ENCODE measurements around the gene RFX4.
"Not testable (repeated sequence)": the region's sequence is repeated elsewhere in the genome, so short reads cannot be mapped to it uniquely, and the experiment has no call there.

The RFX4 gene

DNA sequence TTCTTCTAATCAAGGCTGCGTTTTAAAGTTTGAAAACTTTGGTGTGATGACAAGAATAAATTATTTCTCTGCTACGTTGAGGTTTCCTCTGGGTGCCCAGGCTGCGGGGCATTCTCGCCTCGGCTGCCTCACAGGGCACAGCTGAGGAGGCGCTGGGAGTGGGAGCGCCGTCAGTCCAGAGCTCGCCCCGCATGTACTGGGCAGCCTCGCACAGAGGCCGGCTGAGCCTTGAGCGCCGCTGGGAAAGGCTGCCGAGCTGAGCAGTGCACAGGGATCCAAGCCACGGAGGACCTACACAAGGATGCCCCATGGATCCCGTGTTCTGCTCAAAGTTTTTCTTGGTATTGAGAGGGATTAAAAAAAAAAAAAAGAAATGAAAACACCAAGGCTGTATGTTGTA is 11.6 kb downstream of the RFX4 start:
- no peak for DNase-seq

- DNase-seq = no peak
Measured at GRCh38 chr12:106595268-106595667, 12.5 kb downstream of the RFX4 start.

DNA sequence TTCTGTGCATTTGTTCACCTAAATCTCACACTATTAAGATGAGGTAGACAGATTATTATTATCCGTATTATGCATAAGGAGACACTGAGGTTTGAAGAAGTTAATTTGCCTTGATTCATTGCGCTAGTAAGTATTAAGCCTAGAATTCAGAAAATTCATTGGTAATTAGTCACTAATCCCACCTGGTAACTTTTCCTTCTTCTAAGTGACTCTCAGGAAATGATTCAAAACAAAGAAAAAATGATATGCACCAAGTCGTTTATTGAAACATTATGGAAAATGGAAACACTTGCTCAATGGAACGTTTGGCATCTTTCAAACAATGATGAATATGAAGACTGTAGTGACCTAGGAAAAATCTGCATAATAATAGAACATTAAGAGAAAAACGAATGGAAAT is 15.2 kb downstream of the RFX4 start:
- no peak for DNase-seq

GRCh38 chr12:106599302-106599701 is 16.5 kb downstream of the RFX4 start:
- DNase-seq = no peak

- DNase-seq = no peak
Measured at GRCh38 chr12:106600503-106600902, 17.7 kb downstream of the RFX4 start.

- DNase-seq = no peak
Measured at GRCh38 chr12:106601031-106601430, 18.2 kb downstream of the RFX4 start.

- DNase-seq = no peak
Measured at GRCh38 chr12:106601496-106601895, 18.7 kb downstream of the RFX4 start.

GRCh38 chr12:106602076-106602475 is 19.3 kb downstream of the RFX4 start:
- no peak for DNase-seq

- DNase-seq = no peak
Measured at GRCh38 chr12:106605254-106605653, 22.4 kb downstream of the RFX4 start.

DNA sequence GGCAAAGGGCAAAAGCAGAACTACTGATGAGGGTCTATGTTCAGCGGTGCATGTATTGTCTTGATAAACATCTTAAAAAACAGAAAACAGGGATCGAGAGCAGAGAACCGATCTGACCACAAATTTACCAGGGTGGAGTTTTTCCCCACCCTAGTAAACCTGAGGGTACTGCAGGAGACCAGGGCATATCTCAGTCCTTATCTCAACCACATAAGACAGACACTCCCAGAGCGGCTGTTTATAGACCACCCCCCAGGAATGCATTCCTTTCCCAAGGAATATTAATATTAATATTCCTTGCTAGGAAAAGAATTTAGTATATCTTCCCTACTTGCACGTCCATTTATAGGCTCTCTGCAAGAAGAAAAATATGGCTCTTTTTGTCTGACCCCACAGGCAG is 37.8 kb downstream of the RFX4 start:
- DNase-seq = not testable (repeated sequence)

DNA sequence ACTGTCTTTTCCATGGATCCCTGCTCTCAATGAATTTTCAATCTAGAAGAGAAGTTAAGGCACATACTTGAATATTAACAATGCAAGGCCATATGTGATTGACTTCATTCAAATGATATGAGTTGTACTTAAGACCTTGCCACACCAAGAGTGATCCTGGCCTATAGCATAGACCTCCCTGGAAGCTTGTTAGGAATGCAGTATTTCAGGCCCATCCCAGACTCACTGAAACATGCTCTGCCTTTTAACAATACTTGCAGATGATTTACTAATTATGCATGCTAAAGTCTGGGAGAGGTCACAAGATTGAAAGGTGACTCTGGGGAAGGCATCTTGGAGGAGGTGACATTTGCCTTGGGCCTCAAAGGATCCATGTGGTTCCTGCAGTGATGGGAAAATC is 43.2 kb downstream of the RFX4 start:
- no peak for DNase-seq

GRCh38 chr12:106629797-106630659 is 47.2 kb downstream of the RFX4 start:
- DNase-seq = no peak

DNA sequence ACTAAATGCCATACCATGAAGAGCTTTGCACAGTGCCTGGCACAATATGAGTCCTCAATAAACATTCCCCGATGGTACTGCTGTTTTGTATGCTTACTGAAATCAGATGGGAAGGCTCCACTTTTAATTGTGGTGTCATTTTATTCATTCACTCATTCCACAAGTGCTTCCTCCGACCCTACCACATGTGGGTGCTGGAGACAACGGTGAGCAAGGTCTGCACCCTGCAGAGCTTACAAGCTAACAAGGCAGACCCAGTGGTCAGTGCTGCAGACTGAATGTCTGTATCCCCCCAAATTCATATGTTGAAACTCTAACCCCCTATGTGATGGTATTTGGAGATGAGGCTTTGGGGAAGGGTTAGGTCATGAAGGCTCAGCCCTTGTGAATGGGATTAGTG is 48.3 kb downstream of the RFX4 start:
- DNase-seq = no peak

DNA sequence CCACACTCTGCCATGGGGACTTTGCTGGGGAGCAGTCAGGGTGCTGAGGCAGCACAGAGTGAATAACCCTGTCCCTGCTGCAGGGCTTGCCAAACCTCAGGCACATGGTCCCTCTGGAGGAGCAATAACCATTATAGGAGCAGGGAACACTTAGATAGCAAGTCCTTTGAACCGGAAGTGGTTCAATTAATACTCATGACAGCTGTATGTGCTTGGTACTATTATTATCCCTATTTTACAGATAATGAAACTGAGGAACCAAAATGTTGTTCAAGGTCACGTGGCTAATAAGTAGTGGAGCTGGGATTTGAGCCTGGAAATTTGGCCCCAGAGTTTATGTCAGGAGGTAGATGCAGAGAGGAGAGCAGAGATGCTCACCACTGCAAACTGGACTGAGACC is 49.0 kb downstream of the RFX4 start:
- no peak for DNase-seq

GRCh38 chr12:106632797-106633450 is 50.1 kb downstream of the RFX4 start:
- peak in 1 of 2 experiments; percentile 26 for DNase-seq

GRCh38 chr12:106633451-106633823 is 50.6 kb downstream of the RFX4 start:
- no peak for DNase-seq

DNA sequence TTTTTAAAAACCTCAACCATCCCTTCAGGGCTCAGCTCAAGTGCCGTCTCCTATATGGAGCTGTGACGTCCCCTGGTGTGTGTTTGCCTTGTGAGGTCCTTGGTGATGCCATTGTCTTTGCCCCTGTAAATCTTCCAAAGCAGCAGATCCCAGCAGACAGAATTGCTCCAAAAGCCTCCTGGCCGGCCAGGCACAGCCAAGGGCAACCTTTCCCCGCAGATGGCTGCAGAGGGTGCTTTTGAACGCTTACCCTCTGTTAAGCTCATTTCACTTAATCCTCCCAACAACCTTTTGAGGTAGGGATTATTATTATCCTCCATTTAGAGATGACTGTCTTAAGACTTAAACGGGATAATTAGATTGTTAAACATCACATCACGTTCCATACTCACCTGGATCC is 51.4 kb downstream of the RFX4 start:
- no peak for DNase-seq

DNA sequence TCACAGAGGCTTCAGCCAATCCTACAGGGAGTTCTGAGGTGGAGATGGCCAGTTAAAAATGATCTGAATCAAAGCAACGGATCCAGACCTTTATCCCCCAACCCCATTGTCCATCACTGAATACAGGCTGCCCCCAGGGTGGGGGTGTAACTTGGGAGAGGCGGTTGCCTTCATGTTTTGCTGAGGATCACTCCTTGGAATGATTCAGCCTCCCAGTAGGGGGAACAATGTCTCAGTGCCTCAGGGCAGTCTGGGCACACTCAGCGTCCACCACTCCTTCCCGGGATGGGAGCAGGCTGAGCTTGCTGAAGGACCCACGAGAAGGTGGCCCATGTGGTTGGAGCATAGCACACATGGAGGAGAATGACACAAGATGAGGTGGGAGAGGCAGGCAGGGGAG is 60.2 kb downstream of the RFX4 start:
- DNase-seq = no peak

DNA sequence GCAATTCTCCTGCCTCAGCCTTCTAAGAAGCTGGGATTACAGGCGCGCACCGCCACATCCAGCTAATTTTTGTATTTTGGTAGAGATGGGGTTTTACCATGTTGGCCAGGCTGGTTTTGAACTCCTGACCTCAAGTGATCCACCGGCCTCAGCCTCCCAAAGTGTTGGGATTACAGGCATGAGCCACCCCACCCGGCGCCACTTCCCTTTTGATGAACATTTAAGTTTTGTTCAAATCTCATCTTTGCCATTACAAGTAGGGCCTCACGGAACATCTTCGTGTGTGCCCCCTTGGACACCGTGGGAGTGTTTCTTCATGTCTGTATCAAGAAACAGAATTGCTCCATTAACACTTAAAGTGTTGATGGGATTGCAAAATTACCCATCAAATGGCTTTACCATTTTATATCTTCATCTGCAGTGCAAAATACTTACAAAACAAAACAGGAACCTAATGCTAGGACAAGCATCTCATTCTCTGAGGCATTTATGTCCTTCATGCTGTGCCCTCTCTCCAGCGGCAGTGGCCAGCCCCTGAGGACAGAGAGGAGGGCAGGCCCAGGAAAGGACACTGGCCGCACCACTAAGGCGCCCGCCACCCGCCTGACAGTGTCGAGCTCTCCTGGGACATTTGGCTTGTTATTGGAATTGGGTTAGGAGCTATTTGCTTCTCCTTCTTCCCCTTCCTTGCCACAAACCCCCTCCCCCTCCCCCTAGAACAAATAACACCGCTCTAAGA is 61.7 kb downstream of the RFX4 start:
- DNase-seq = no peak

DNA sequence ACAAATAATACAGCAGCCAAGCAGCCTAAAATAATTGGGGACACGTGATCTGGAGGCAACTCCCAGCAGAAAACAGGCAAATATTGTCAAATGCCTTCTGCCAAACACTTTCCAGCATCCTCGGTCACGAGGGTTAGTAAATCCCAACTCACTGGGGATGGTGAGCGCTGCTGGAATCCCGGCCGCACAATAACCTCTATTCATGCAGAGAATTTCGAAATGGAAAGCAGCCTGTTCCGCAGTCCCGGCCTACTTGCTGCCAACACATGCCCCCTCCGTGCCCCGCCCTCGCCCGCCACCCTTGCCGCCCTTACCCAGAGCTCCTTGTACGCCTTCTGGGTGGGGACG is 62.2 kb downstream of the RFX4 start:
- no peak for DNase-seq

DNA sequence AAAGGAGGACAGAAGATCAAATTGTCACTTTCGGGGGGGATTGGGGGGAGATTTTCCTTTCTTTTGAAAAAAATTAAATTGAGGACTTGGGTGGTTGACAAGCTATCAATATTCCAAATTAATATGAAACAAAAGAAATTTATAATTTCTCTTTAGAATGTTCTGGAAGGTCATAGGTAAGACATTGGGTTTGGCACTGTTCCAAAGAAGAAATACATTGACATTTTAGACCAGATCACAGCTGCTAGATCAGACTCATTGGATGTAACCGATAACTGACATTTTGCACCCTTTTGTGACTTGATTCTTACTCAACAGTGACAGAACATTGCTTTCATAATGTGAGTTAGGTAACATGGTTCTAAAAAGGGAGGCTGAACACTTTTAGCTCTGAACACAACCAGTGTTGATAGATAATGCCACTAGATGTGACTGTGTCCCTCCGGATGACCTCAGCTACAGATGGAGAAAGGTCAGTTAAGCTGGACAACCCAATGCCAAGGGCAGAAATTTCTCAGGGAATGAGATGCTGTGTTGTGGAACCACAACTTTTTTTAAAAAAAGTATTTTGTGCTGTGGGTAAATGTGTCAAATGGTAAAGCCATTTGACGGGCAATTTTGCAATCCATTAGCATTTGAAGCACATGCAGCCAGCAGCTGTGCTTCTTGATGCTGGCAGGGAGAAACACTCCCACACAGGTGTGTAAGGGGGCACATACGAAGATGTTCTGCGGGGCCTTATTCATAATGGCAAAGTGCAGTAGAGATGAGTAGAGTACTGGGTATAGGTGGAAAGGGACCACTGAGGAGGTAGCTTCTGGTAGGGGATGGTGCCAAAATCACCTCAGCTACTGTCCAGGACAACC is 62.9 kb downstream of the RFX4 start:
- no peak for DNase-seq

- DNase-seq = no peak
Measured at GRCh38 chr12:106646472-106646871, 63.7 kb downstream of the RFX4 start.

All from SW 1271 (cell line).